NCI-H1105 treated with DMSO at 0.1 percent for 48 hours (cell line): ENCODE results near the gene SLC24A3.
A peak's percentile ranks its signal among the peaks of the same experiment; 100 is the strongest.
"Not testable (repeated sequence)": the region's sequence is repeated elsewhere in the genome, so short reads cannot be mapped to it uniquely, and the experiment has no call there.

ENCODE experiments used
- DNase-seq: peaks from one replicate; lab custom pipeline; 2025; lab: John Stamatoyannopoulos, UW

The SLC24A3 gene

DNA sequence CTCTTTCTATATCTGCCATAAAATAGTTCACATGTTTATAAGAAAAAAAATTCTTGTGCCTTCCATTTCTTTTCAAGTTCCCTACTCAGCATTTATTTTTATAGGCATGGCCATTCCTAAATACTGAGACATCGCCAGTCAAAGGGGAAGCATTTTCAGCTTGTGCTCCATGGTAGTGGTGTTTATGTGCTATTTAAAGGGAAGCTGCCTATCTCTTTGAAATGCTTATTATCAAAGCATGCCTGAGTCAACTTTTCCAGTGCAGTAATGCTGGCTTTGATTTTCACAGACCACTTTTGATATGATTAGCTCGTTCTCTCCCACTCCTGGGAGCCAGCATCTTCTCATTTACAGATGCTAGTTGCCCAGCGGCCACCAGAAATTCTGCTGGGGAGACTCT, 421.5 kb downstream of the SLC24A3 start:
- DNase-seq, result no peak

GRCh38 chr20:19639471-19640045, 427.1 kb downstream of the SLC24A3 start:
- not testable (repeated sequence) for DNase-seq

- no peak for DNase-seq
Observed at GRCh38 chr20:19642860-19643259, 430.4 kb downstream of the SLC24A3 start.

- DNase-seq, result no peak
Observed at GRCh38 chr20:19644085-19644484, 431.6 kb downstream of the SLC24A3 start.

DNA sequence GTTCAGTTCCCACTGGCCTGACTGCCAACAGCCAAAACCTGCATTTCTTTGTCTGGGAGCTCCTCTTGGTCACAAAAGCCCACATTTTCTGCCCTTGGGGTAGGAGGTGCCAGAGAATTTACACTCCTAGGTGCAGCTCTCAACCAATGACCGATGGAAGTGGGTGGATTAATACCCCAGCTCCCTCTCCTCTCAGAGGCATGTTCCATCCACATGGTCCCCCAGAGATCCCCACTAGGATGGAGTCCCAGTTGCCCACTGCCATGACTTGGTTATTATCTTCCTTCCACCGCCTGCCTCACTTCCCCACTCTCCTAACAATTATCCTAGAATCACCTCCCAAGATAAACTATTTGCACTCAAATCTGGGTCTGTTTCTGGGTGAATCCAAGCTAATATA, 434.5 kb downstream of the SLC24A3 start:
- no peak for DNase-seq

DNA sequence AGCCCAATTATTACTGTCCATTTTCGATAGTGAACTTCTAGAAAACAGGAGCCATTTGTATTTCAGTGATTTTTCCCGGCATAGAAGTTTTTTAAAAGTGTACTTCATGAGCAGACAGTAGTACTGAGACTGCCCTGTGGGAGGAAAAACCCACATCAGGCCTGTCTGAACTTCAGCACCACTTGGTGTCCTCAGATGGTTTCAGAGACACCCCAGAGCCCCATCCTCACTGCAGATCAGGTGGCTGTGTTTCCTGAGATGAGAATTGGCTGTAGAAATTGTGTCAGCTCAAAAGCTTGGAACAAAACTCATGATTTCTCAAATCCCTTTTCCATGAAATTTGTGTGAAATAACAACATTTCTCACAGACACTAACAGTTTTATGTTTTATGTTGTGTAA, 435.6 kb downstream of the SLC24A3 start:
- no peak for DNase-seq

- no peak for DNase-seq
Observed at GRCh38 chr20:19649041-19649440, 436.6 kb downstream of the SLC24A3 start.

DNA sequence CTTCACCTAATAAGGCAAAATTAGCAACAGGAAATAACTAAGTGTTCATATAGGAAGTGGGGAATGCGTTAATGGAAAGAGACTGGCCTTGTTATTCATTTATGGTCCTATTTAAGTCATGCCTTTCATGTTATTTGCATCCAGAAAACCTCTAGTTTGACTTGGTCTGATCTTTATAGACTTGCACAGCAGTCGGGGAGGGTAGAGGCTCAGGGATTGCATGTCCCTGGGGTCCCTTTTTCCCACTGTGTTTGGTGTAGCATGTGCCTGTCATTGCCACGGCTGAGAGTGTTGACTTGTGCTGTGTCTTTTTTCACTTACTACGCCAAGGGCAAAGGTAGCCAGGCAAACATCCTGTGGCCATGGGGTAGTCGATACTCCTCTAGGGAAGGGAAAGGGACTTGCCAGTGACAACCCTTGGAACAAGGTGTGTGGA, 440.2 kb downstream of the SLC24A3 start:
- DNase-seq, result no peak

DNA sequence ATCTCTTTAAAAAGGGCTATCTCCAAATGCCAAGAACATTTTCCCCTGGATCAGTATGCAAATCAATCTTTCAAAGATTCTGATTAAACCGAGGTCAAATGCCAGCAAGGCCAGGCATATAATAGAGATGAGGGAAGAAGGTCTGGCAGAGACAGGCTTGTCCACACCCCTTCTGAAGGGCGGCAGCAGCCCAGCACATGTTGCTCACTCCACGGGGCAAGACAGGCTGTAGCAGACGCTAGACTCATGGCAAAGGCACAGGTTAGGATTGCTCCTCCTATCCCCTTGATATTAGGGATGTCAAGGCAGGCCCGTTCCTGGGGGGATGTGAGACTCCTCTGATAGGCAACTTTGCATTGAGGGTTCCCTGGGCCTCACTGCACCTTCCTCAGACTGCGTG, 440.9 kb downstream of the SLC24A3 start:
- DNase-seq, result no peak

- DNase-seq, result no peak
Observed at GRCh38 chr20:19654921-19655320, 442.5 kb downstream of the SLC24A3 start.

- no peak for DNase-seq
Observed at GRCh38 chr20:19658137-19658536, 445.7 kb downstream of the SLC24A3 start.

DNA sequence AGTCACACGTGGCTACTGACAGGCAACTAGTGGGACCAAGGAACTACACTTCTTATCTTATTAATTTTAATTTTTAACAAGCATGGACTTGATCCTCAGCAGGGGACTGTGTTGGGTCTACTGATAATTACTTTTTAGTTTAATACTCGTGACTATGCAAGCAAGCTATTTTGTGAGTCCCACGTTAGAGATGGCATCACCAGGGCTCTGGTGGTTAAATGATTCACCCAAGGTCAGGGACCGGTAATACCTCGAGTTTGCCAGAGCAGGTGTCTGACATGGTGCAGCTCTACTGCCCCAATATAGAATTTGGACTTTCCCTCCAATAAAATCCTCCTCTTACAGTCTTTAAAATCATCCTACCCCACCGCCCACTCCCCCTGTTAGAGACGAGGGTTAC, 447.0 kb downstream of the SLC24A3 start:
- DNase-seq, result no peak

DNA sequence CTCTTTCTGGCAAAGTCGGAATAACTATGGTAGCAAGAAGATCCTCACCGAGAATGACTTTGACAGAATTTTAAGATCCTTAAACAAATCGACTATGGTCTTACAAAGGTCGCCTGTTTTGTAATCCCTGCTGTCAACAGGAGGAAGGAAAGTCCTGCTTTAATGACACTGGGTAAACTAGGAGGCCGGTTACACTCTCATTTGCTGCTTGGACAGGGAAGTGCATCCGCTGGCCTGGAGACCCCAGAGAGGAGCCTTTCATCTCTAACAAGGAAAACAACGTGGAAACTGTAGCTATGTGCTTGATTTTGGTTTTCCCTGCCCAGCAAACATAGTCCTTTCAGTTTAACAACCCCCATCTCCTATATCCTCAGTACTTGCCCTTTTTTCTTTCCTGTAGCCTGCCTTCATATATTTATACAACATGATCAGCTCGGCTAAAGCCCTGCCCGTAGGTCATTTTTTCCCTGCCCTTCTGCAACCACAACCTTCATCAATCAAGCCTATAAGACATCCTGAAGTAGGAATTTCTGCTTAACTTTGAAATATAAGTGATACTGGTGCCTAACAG, 448.5 kb downstream of the SLC24A3 start:
- no peak for DNase-seq

GRCh38 chr20:19661717-19662636, 449.5 kb downstream of the SLC24A3 start:
- DNase-seq, result peak; percentile 76

DNA sequence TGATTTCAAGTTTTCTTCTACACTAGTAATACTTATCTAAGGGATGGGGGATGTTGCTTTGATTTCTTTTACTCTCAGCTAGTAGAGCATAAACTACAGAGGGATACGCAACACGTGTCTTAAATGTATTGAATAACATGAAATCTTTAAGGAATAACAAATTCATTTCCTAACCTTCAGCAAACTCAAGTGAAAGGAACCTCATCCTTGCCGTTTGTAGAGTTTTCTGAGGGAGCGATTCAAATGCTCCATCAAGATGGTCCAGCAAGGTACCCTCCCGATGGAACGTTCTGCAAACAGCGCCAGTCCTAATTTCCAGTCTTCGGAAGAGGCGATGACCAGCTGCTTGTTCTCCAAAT, 450.2 kb downstream of the SLC24A3 start:
- no peak for DNase-seq

- no peak for DNase-seq
Observed at GRCh38 chr20:19668418-19668817, 456.0 kb downstream of the SLC24A3 start.

DNA sequence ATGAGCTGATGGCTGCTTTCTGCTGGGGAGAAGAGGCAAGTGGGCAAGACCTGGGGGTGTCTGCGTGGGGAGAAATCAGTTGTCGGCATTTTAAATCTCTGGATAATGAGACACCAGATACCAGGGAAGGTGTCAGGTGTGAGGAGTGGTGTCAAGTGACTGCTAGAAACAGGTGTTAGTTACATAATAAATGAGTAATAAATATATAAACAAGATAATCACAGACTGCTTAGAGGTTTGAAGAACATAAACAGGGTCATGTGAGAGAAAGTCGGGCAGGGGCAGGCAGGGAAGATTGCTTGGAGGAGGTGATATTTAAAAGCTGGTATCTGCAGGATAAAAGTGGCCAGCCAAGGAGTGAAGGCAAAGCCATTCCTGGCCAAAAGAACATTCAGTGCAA, 458.4 kb downstream of the SLC24A3 start:
- DNase-seq, result no peak

DNA sequence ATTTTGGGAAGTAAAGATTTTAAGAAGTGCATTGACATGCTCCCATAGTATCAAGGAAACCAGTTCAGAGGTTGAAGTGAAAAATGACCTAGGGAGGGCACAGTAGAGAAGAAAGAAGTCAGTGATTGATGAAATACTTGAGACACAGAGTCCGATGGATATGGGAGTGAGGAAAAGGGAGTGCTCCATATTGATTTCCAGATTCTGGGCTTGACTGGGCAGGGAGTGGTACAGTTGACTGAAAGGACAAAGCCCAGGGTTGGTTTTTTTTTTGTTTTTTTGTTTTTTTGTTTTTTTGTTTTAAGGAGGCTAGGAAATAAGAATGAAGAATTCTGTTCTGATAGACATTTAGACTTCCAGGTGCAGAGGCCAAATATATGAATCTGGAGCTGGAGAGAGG, 458.9 kb downstream of the SLC24A3 start:
- DNase-seq, result no peak

GRCh38 chr20:19672498-19672897, 460.1 kb downstream of the SLC24A3 start:
- DNase-seq, result peak; percentile 20

DNA sequence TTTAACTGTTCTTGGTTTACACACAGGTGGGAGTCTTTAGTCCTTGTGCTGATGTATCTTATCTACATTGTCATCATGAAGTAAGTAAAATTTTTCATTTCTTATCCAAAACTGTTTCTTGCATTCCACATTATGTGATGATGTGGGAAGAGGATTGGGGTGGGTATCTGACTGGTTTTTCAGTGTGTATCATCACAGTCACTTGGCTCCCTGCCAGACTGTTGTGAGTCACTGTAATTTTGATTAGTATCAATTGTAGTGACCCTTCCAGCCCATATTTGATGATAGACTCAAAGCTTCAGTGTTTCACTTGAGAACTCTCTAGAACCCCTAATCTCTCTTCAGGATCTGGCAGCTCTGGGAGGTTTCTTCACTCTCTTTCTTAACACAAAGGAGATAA, 461.1 kb downstream of the SLC24A3 start:
- DNase-seq, result no peak

DNA sequence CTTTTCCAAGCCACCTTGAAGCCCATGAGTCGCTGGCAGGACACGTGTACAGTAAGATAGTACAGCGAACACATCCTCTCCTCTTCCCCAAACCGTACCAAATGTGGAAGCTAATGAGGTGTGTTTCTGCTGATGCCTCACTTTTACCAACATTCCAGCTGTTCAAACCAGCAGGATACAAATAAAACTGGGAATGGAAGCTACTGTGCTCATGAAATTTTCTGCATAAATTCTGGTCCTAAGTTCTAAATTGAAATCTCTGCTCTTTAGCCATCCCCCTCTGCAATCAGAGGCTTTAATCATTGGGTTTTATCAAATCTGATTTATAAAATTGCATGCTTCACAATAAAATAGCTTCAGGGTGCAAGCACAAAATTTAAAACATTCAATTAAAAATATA, 463.8 kb downstream of the SLC24A3 start:
- no peak for DNase-seq

- no peak for DNase-seq
Observed at GRCh38 chr20:19677336-19677735, 464.9 kb downstream of the SLC24A3 start.

DNA sequence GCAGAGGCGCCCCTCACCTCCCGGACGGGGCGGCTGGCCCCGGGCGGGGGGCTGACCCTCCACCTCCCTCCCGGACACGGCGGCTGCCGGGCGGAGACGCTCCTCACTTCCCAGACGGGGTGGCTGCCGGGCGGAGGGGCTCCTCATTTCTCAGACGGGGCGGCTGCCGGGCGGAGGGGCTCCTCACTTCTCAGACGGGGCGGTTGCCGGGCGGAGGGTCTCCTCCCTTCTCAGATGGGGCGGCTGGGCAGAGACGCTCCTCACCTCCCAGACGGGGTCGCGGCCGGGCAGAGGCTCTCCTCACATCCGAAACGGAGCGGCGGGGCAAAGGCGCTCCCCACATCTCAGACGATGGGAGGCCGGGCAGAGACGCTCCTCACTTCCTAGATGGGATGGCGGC, 466.1 kb downstream of the SLC24A3 start:
- DNase-seq, result not testable (repeated sequence)
